Activated CD8-positive, alpha-beta memory T cell treated with anti-CD3 and anti-CD28 coated beads for 36 hours (primary cell): Measurements from ENCODE around the gene SYN1. TPM values are rescaled to one million over a fixed set of nuclear protein-coding genes. Genes with fewer than 3 reads are reported as not detected.

ENCODE experiments used
- CTCF ChIA-PET: fragments of 350-600 bp; sonication (Branson Sonifier 250); formaldehyde crosslinking; loops from one replicate; lab custom pipeline; 2021; ENCODE audit warnings: antibody characterized with exemption; lab: Charles Lee
- POLR2A ChIA-PET: fragments of 350-600 bp; sonication (Branson Sonifier 250); formaldehyde crosslinking; loops from one replicate; lab custom pipeline; 2021; ENCODE audit warnings: antibody characterized with exemption; lab: Charles Lee
- total RNA-seq, 2 experiments: library from RNA; stranded (reverse); gene quantifications; one replicate each; pipeline ENCODE4 v1.2.3, GENCODE V29; 2021

The SYN1 gene
- total RNA-seq, 2 experiments from 2014 or later: 0.27 to 0.84 TPM

- ChIA-PET POLR2A (no interaction called here), CTCF (no interaction called here)
Measured at GRCh38 chrX:47579537-47579936, 40.1 kb downstream of the SYN1 start.

GRCh38 chrX:47578692-47579091 lies 41.0 kb downstream of the SYN1 start:
- CTCF ChIA-PET: no interaction called here

GRCh38 chrX:47577901-47578300 lies 41.8 kb downstream of the SYN1 start:
- ChIA-PET POLR2A (no interaction called here), CTCF (no interaction called here)

More at GRCh38 chrX:47578692-47579091, 41.0 kb downstream of the SYN1 start:
- POLR2A ChIA-PET: no interaction called here

GRCh38 chrX:47577424-47577823 lies 42.2 kb downstream of the SYN1 start:
- CTCF ChIA-PET: no interaction called here
- POLR2A ChIA-PET: no interaction called here

- POLR2A ChIA-PET: no interaction called here
- CTCF ChIA-PET: no interaction called here
Measured at GRCh38 chrX:47576021-47576898, 43.4 kb downstream of the SYN1 start.

- CTCF ChIA-PET: no interaction called here
- POLR2A ChIA-PET: interaction anchor here (0.6 kb wide), 1 partner anchor 890 kb away, joined by 5 read pairs; no protein-coding TSS in a partner anchor
Measured at GRCh38 chrX:47574547-47575301, 44.9 kb downstream of the SYN1 start.

GRCh38 chrX:47574076-47574546 lies 45.5 kb downstream of the SYN1 start:
- ChIA-PET CTCF (no interaction called here), POLR2A (interaction anchor here (0.6 kb wide), 1 partner anchor 891 kb away, joined by 5 read pairs; no protein-coding TSS in a partner anchor)

GRCh38 chrX:47573341-47574075 lies 46.1 kb downstream of the SYN1 start:
- CTCF ChIA-PET: no interaction called here
- POLR2A ChIA-PET: interaction anchor here (0.6 kb wide), 1 partner anchor 891 kb away, joined by 5 read pairs; no protein-coding TSS in a partner anchor

- ChIA-PET POLR2A (no interaction called here), CTCF (no interaction called here)
Measured at GRCh38 chrX:47572773-47573340, 46.8 kb downstream of the SYN1 start.

GRCh38 chrX:47571896-47572295 lies 47.8 kb downstream of the SYN1 start:
- ChIA-PET CTCF (interaction anchor here (0.6 kb wide), 1 partner anchor 42 kb away, joined by 3 read pairs; no protein-coding TSS in a partner anchor), POLR2A (no interaction called here)

- ChIA-PET POLR2A (interaction anchor here (0.6 kb wide), 1 partner anchor 151 kb away, joined by 5 read pairs; no protein-coding TSS in a partner anchor), CTCF (interaction anchor here (0.6 kb wide), 1 partner anchor 41 kb away, joined by 3 read pairs; no protein-coding TSS in a partner anchor)
Measured at GRCh38 chrX:47571215-47571614, 48.4 kb downstream of the SYN1 start.

- ChIA-PET CTCF (no interaction called here), POLR2A (no interaction called here)
Measured at GRCh38 chrX:47570794-47571193, 48.9 kb downstream of the SYN1 start.

GRCh38 chrX:47568656-47569295 lies 50.9 kb downstream of the SYN1 start:
- CTCF ChIA-PET: interaction anchor here (1.3 kb wide), 1 partner anchor 22 kb away, joined by 4 read pairs; no protein-coding TSS in a partner anchor
- POLR2A ChIA-PET: no interaction called here

GRCh38 chrX:47566841-47567240 lies 52.8 kb downstream of the SYN1 start:
- ChIA-PET CTCF (no interaction called here), POLR2A (interaction anchor here (0.5 kb wide), 1 partner anchor 83 kb away, joined by 5 read pairs; no protein-coding TSS in a partner anchor)

- CTCF ChIA-PET: no interaction called here
- POLR2A ChIA-PET: no interaction called here
Measured at GRCh38 chrX:47564438-47565085, 55.1 kb downstream of the SYN1 start.

GRCh38 chrX:47563801-47564315 lies 55.8 kb downstream of the SYN1 start:
- POLR2A ChIA-PET: no interaction called here
- CTCF ChIA-PET: no interaction called here

GRCh38 chrX:47562615-47563243 lies 56.9 kb downstream of the SYN1 start:
- POLR2A ChIA-PET: no interaction called here
- CTCF ChIA-PET: no interaction called here
